ENCODE results near the gene VPS13D.

GRCh38 chr1:12342401-12343003, 112.7 kb downstream of the VPS13D start:
- TF ChIP-seq CTCF (IDR thresholded peaks at IDR 0.05) = no peak
- no peak for TF ChIP-seq POLR2A (IDR thresholded peaks at IDR 0.05)

All from ovary (tissue), 3 donors.